ENCODE results near the gene PTPRT. TPM values are rescaled to one million over a fixed set of nuclear protein-coding genes. Genes with fewer than 3 reads are reported as not detected.

The PTPRT gene
- total and polyA plus RNA-seq, 7 donors: under 0.01 to 0.09 (median 0.03) TPM; not detected in 1

- peaks cover 0 to 2% (median 0%) of the 10 kb centered on the region in 3 donors for H3K27me3 ChIP-seq (ENCODE audit: insufficient read depth in 3 of 3, low read length in 2 of 3)
- H3K4me1 ChIP-seq: no peaks in the 10 kb centered on the region
- WGBS, 3 donors: 71 to 84% (median 73%) methylated on average over 1 of the region's 1 CpG
- DNase-seq (no peak), ATAC-seq (no peak)
- TF ChIP-seq CTCF (IDR thresholded peaks at IDR 0.05): no peak
- no peak overlapping the region for H3K4me3 ChIP-seq
- intact Hi-C loops (cut with DNase I): no loop called here
- H3K27ac ChIP-seq: no peak overlapping the region
- H3K9me3 ChIP-seq: no peaks in the 10 kb centered on the region
- no peaks in the 10 kb centered on the region for H3K36me3 ChIP-seq (ENCODE audit: insufficient read depth in 1 of 2, low read depth in 1 of 2)
Measured at GRCh38 chr20:42027746-42028268, 1161.9 kb downstream of the PTPRT start.

- H3K4me1 ChIP-seq: no peaks in the 10 kb centered on the region
- intact Hi-C loops (cut with DNase I): no loop called here
- DNase-seq (no peak), ATAC-seq (no peak)
- H3K4me3 ChIP-seq: no peak overlapping the region
- H3K36me3 ChIP-seq (ENCODE audit: insufficient read depth in 1 of 2, low read depth in 1 of 2): no peaks in the 10 kb centered on the region
- H3K27me3 ChIP-seq (ENCODE audit: insufficient read depth in 3 of 3, low read length in 2 of 3): peaks cover 0 to 2% (median 0%) of the 10 kb centered on the region in 3 donors
- no peak for TF ChIP-seq CTCF (IDR thresholded peaks at IDR 0.05)
- H3K9me3 ChIP-seq: no peaks in the 10 kb centered on the region
- no peak overlapping the region for H3K27ac ChIP-seq
- 75 to 94% (median 80%) methylated on average over 4 of the region's 4 CpGs for WGBS, 3 donors
Measured at GRCh38 chr20:42026599-42026998, 1163.1 kb downstream of the PTPRT start.

- Histone ChIP-seq H3K36me3 (ENCODE audit: insufficient read depth in 1 of 2, low read depth in 1 of 2) (no peaks in the 10 kb centered on the region), H3K4me3 (no peak overlapping the region), H3K4me1 (no peaks in the 10 kb centered on the region), H3K27me3 (ENCODE audit: insufficient read depth in 3 of 3, low read length in 2 of 3) (peaks cover 0 to 2% (median 0%) of the 10 kb centered on the region in 3 donors), H3K27ac (no peak overlapping the region), H3K9me3 (no peaks in the 10 kb centered on the region)
- no peak for ATAC-seq
- DNase-seq: no peak
- 28 to 32% (median 29%) methylated on average over 5 of the region's 5 CpGs for WGBS, 3 donors
- TF ChIP-seq CTCF (IDR thresholded peaks at IDR 0.05): no peak
- intact Hi-C loops (cut with DNase I): no loop called here
Measured at GRCh38 chr20:42024653-42025052, 1165.1 kb downstream of the PTPRT start.
